CD4-positive, CD25-positive, alpha-beta regulatory T cell (primary cell): ENCODE measurements around the gene ATP8A2. TPM values are rescaled to one million over a fixed set of nuclear protein-coding genes. Genes with fewer than 3 reads are reported as not detected.

Experiments
- ATAC-seq, 2 donors: fragments of 150-1000 bp; cut with Tn5 transposase; one replicate each; pipeline ENCODE4 v1.10.0; 2021; ENCODE audit warnings: low read depth in 2 of 2, moderate number of reproducible peaks in 2 of 2, moderate library complexity in 1 of 2
- DNase-seq, 3 donors: peaks; one replicate each; pipeline versions ENCODE4 v3.0.0 to v3.0.0-alpha.2; 2012 to 2022; ENCODE audit warnings: mixed read lengths in 1 of 3
- H3K27ac ChIP-seq: one replicate; pipeline ENCODE4 v1.7.0; 2013; ENCODE audit warnings: mild to moderate bottlenecking, low read length; ENCODE audit not compliant: insufficient read depth, poor library complexity, severe bottlenecking
- H3K27me3 ChIP-seq: one replicate; pipeline ENCODE4 v1.7.0; 2013; ENCODE audit warnings: low read length; ENCODE audit not compliant: control insufficient read depth, insufficient read depth
- H3K36me3 ChIP-seq: one replicate; pipeline ENCODE4 v1.7.0; 2013; ENCODE audit warnings: mild to moderate bottlenecking, low read length, moderate library complexity; ENCODE audit not compliant: control insufficient read depth, insufficient read depth
- H3K4me1 ChIP-seq: 2 replicates; pipeline ENCODE4 v1.7.0; 2013; ENCODE audit warnings: mild to moderate bottlenecking, low read length; ENCODE audit not compliant: insufficient read depth, control insufficient read depth, poor library complexity, severe bottlenecking
- H3K4me3 ChIP-seq: one replicate; pipeline ENCODE4 v1.7.0; 2013; ENCODE audit warnings: low read depth, mild to moderate bottlenecking, low read length, moderate library complexity
- H3K9me3 ChIP-seq, 2 experiments: 1 replicate in 1 of 2; 2 replicates in 1 of 2; pipeline ENCODE4 v1.7.0; 2013; ENCODE audit warnings: low read length in 2 of 2, mild to moderate bottlenecking in 1 of 2, moderate library complexity in 1 of 2; ENCODE audit not compliant: control insufficient read depth in 2 of 2
- H3K27ac Mint-ChIP-seq, 3 donors: one replicate each; pipeline ENCODE4 v1.8.0; 2020 to 2022; ENCODE audit warnings: mild to moderate bottlenecking in 3 of 3, mixed read lengths in 3 of 3, moderate library complexity in 2 of 3
- H3K27me3 Mint-ChIP-seq: one replicate; pipeline ENCODE4 v1.8.0; 2022; ENCODE audit warnings: mild to moderate bottlenecking, mixed read lengths
- H3K36me3 Mint-ChIP-seq: one replicate; pipeline ENCODE4 v1.8.0; 2020; ENCODE audit warnings: mixed read lengths
- H3K4me1 Mint-ChIP-seq, 4 donors: one replicate each; pipeline ENCODE4 v1.8.0; 2020 to 2022; ENCODE audit warnings: mixed read lengths in 4 of 4, mild to moderate bottlenecking in 1 of 4
- H3K4me3 Mint-ChIP-seq, 4 donors: one replicate each; pipeline ENCODE4 v1.8.0; 2020 to 2022; ENCODE audit warnings: mild to moderate bottlenecking in 4 of 4, mixed read lengths in 4 of 4, moderate library complexity in 3 of 4
- H3K9me3 Mint-ChIP-seq, 7 donors: one replicate each; pipeline ENCODE4 v1.8.0; 2020 to 2022; ENCODE audit warnings: mixed read lengths in 7 of 7, mild to moderate bottlenecking in 3 of 7, moderate library complexity in 2 of 7
- polyA plus RNA-seq, 4 donors: library from polyadenylated mRNA; unstranded; fragments of 300-500 nt; fragmentation: Illumina TruSeq; gene quantifications; one replicate each; pipeline ENCODE4 v1.2.3, GENCODE V29; 2021
- total RNA-seq: library from RNA; stranded (reverse); gene quantifications from one replicate; pipeline ENCODE4 v1.2.3, GENCODE V29; 2022

Gene ATP8A2
- total and polyA plus RNA-seq, 5 donors from 2014 or later: 0.29 to 0.68 (median 0.55) TPM

- Mint-ChIP-seq H3K4me1 (peaks cover 0 to 9% (median 6%) of the 10 kb centered on the region in 4 donors), H3K4me3 (peak overlapping the region in 2 of 4 donors; percentile 77 to 82), H3K27me3 (peaks cover 5% of the 10 kb centered on the region), H3K36me3 (no peaks in the 10 kb centered on the region), H3K27ac (no peak overlapping the region), H3K9me3 (peaks cover 0 to 2% (median 0%) of the 10 kb centered on the region in 7 donors)
- no peaks in the 10 kb centered on the region for H3K36me3 ChIP-seq
- H3K27ac ChIP-seq: no peak overlapping the region
- no peaks in the 10 kb centered on the region for H3K27me3 ChIP-seq
- DNase-seq (no peak), ATAC-seq (no peak)
- H3K9me3 ChIP-seq: no peaks in the 10 kb centered on the region
- H3K4me1 ChIP-seq: peaks cover 11% of the 10 kb centered on the region
- no peak overlapping the region for H3K4me3 ChIP-seq
Measured at GRCh38 chr13:26010487-26011207, 638.9 kb downstream of the ATP8A2 start.

GRCh38 chr13:26011208-26011573, 639.4 kb downstream of the ATP8A2 start:
- Histone ChIP-seq H3K27me3 (no peaks in the 10 kb centered on the region), H3K27ac (no peak overlapping the region), H3K36me3 (no peaks in the 10 kb centered on the region), H3K4me1 (peaks cover 11% of the 10 kb centered on the region), H3K9me3 (no peaks in the 10 kb centered on the region), H3K4me3 (no peak overlapping the region)
- H3K36me3 Mint-ChIP-seq: no peaks in the 10 kb centered on the region
- peaks cover 0 to 9% (median 6%) of the 10 kb centered on the region in 4 donors for H3K4me1 Mint-ChIP-seq
- no peak for DNase-seq
- H3K4me3 Mint-ChIP-seq: peak overlapping the region; percentile 11 to 84 (median 56)
- H3K27ac Mint-ChIP-seq: peak overlapping the region in 2 of 3 donors; percentile 11 to 20
- H3K9me3 Mint-ChIP-seq: peaks cover 0 to 2% (median 0%) of the 10 kb centered on the region in 7 donors
- ATAC-seq: no peak
- peaks cover 5% of the 10 kb centered on the region for H3K27me3 Mint-ChIP-seq

GRCh38 chr13:26011996-26012821, 640.4 kb downstream of the ATP8A2 start:
- peak overlapping the region; percentile 51 for H3K27ac ChIP-seq
- Mint-ChIP-seq H3K9me3 (peaks cover 0 to 2% (median 0%) of the 10 kb centered on the region in 7 donors), H3K27me3 (peaks cover 5% of the 10 kb centered on the region), H3K4me1 (peaks cover 0 to 16% (median 6%) of the 10 kb centered on the region in 4 donors), H3K36me3 (no peaks in the 10 kb centered on the region), H3K4me3 (peak overlapping the region; percentile 80 to 88 (median 83)), H3K27ac (peak overlapping the region; percentile 52 to 83 (median 59))
- no peaks in the 10 kb centered on the region for H3K27me3 ChIP-seq
- no peaks in the 10 kb centered on the region for H3K36me3 ChIP-seq
- H3K4me3 ChIP-seq: peak overlapping the region; percentile 48
- H3K4me1 ChIP-seq: peaks cover 11% of the 10 kb centered on the region
- DNase-seq: peak; percentile 44 to 69 (median 62)
- no peaks in the 10 kb centered on the region for H3K9me3 ChIP-seq
- ATAC-seq: peak; percentile 81 to 82

- peaks cover 0 to 2% (median 0%) of the 10 kb centered on the region in 7 donors for H3K9me3 Mint-ChIP-seq
- H3K36me3 Mint-ChIP-seq: no peaks in the 10 kb centered on the region
- H3K4me1 ChIP-seq: peaks cover 11% of the 10 kb centered on the region
- no peaks in the 10 kb centered on the region for H3K27me3 ChIP-seq
- H3K4me3 ChIP-seq: no peak overlapping the region
- no peaks in the 10 kb centered on the region for H3K36me3 ChIP-seq
- peaks cover 5% of the 10 kb centered on the region for H3K27me3 Mint-ChIP-seq
- H3K9me3 ChIP-seq: no peaks in the 10 kb centered on the region
- H3K4me1 Mint-ChIP-seq: peaks cover 0 to 24% (median 3%) of the 10 kb centered on the region in 4 donors
- H3K27ac ChIP-seq: no peak overlapping the region
- H3K4me3 Mint-ChIP-seq: peak overlapping the region in 3 of 4 donors; percentile 68 to 84 (median 82)
- ATAC-seq (no peak), DNase-seq (no peak)
- H3K27ac Mint-ChIP-seq: peak overlapping the region; percentile 52 to 60 (median 59)
Measured at GRCh38 chr13:26012995-26013394, 641.2 kb downstream of the ATP8A2 start.

- ATAC-seq (no peak), DNase-seq (no peak)
- no peak overlapping the region for H3K4me3 Mint-ChIP-seq
- Histone ChIP-seq H3K9me3 (no peaks in the 10 kb centered on the region), H3K36me3 (no peaks in the 10 kb centered on the region), H3K4me3 (no peak overlapping the region), H3K4me1 (peaks cover 11% of the 10 kb centered on the region), H3K27ac (no peak overlapping the region), H3K27me3 (no peaks in the 10 kb centered on the region)
- no peak overlapping the region for H3K27ac Mint-ChIP-seq
- no peaks in the 10 kb centered on the region for H3K27me3 Mint-ChIP-seq
- no peaks in the 10 kb centered on the region for H3K9me3 Mint-ChIP-seq
- H3K36me3 Mint-ChIP-seq: peaks cover under 1% of the 10 kb centered on the region
- H3K4me1 Mint-ChIP-seq: peaks cover 0 to 28% (median under 1%) of the 10 kb centered on the region in 4 donors
Measured at GRCh38 chr13:26015271-26016125, 643.7 kb downstream of the ATP8A2 start.

GRCh38 chr13:26016189-26016588, 644.4 kb downstream of the ATP8A2 start:
- Mint-ChIP-seq H3K27me3 (peaks cover 1% of the 10 kb centered on the region), H3K4me1 (peaks cover 0 to 30% (median under 1%) of the 10 kb centered on the region in 4 donors), H3K4me3 (no peak overlapping the region), H3K36me3 (peaks cover 5% of the 10 kb centered on the region), H3K9me3 (no peaks in the 10 kb centered on the region), H3K27ac (no peak overlapping the region)
- ATAC-seq: no peak
- H3K9me3 ChIP-seq: no peaks in the 10 kb centered on the region
- H3K36me3 ChIP-seq: no peaks in the 10 kb centered on the region
- H3K27ac ChIP-seq: no peak overlapping the region
- peaks cover 11% of the 10 kb centered on the region for H3K4me1 ChIP-seq
- H3K27me3 ChIP-seq: no peaks in the 10 kb centered on the region
- H3K4me3 ChIP-seq: no peak overlapping the region
- DNase-seq: no peak
